VCaP (cell line): ENCODE measurements around the gene COX7B2.

Experiments used
- H3K27ac ChIP-seq: fragments of 450-650 bp; 2 replicates; pipeline ENCODE4 v1.5.1; 2017
- CTCF ChIP-seq: fragments of 450-650 bp; conservative IDR thresholded peaks from 2 replicates; pipeline ENCODE4 v1.5.1; 2017; ENCODE audit warnings: mild to moderate bottlenecking, moderate library complexity

COX7B2 gene

GRCh38 chr4:46730075-46730474 lies 179.0 kb downstream of the COX7B2 start:
- TF ChIP-seq CTCF = no peak
- H3K27ac ChIP-seq = no peak overlapping the region

- TF ChIP-seq CTCF = no peak
Measured at GRCh38 chr4:46720055-46720454, 189.0 kb downstream of the COX7B2 start.

GRCh38 chr4:46717950-46718349 lies 191.1 kb downstream of the COX7B2 start:
- no peak overlapping the region for H3K27ac ChIP-seq
- no peak for TF ChIP-seq CTCF

More at GRCh38 chr4:46720055-46720454, 189.0 kb downstream of the COX7B2 start:
- H3K27ac ChIP-seq = no peak overlapping the region

GRCh38 chr4:46715468-46715867 lies 193.6 kb downstream of the COX7B2 start:
- 0 out of 2 replicates have a peak, but pooled peaks have one; percentile 12 for TF ChIP-seq CTCF
- H3K27ac ChIP-seq = no peak overlapping the region

GRCh38 chr4:46698891-46699290 lies 210.2 kb downstream of the COX7B2 start:
- TF ChIP-seq CTCF = no peak
- H3K27ac ChIP-seq = no peak overlapping the region
